ENCODE results near the gene ORM1. TPM values are rescaled to one million over a fixed set of nuclear protein-coding genes. Genes with fewer than 3 reads are reported as not detected.

Gene ORM1
- total RNA-seq, 1 donor from 2014 or later, result 5.2 TPM

DNA sequence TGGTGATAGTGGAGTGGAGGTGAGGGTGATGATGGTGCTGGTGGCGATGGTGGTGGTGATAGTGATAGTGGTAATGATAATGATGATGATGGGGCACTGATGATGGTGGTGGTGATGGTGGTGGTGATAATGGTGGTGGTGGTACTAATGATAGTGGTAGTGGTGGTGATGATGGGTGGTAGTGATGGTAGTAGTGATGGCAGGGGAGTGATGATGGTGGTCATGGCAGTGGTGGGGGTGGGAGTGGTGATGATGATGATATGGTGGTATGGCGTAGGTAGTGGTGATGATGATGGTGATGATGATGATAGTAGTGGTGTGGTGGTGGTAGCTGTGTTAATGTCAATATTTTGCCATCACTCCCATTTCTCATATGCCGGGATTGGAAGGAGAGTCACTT is 44.5 kb upstream of the ORM1 start:
- DNase-seq (no peak), ATAC-seq (no peak)
- Histone ChIP-seq H3K9me3 (no peaks in the 10 kb centered on the region), H3K36me3 (no peaks in the 10 kb centered on the region), H3K4me1 (no peaks in the 10 kb centered on the region), H3K27me3 (no peaks in the 10 kb centered on the region), H3K4me3 (no peak overlapping the region), H3K27ac (no peak overlapping the region)
- TF ChIP-seq, protein P1, sequence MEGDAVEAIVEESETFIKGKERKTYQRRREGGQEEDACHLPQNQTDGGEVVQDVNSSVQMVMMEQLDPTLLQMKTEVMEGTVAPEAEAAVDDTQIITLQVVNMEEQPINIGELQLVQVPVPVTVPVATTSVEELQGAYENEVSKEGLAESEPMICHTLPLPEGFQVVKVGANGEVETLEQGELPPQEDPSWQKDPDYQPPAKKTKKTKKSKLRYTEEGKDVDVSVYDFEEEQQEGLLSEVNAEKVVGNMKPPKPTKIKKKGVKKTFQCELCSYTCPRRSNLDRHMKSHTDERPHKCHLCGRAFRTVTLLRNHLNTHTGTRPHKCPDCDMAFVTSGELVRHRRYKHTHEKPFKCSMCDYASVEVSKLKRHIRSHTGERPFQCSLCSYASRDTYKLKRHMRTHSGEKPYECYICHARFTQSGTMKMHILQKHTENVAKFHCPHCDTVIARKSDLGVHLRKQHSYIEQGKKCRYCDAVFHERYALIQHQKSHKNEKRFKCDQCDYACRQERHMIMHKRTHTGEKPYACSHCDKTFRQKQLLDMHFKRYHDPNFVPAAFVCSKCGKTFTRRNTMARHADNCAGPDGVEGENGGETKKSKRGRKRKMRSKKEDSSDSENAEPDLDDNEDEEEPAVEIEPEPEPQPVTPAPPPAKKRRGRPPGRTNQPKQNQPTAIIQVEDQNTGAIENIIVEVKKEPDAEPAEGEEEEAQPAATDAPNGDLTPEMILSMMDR (IDR thresholded peaks at IDR 0.05), result no peak
- intact Hi-C loops (cut with DNase I), result no loop called here

DNA sequence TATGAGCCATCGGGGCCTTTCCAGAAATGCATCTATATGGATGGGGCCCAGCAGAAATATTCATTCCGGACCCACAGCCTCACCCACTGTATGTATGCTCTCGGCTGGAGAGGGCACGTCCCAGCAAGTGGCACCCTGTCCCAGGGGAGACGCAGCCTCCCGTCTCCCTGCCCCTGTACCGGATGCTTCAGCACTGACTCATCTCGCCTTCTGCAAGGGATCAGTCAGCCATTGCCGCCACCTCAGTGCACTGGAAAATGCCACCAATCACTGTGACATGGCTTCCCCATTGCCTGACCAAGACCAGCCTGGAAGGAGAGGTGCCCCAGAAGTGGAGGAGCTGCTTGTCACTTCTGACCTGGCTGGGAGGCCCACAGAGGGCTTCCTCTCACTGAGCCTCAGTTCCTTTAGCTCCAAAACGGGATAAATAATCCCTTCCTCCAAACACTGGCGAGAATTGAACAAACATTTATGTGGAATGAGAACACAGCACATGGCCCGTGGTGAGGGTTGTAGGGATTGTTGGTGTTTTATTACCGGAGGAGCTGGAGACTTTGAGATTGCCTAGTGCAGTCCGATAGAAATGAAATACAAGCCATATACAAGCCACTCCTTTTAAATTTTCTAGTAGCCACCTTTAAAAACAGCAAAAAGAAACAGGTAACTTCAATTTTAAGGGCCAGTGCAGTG is 43.9 kb upstream of the ORM1 start:
- no peaks in the 10 kb centered on the region for H3K27me3 ChIP-seq
- H3K4me1 ChIP-seq, result no peaks in the 10 kb centered on the region
- intact Hi-C loops (cut with DNase I), result no loop called here
- H3K9me3 ChIP-seq, result no peaks in the 10 kb centered on the region
- no peak overlapping the region for H3K27ac ChIP-seq
- ATAC-seq (no peak), DNase-seq (peak; percentile 48)
- H3K36me3 ChIP-seq, result no peaks in the 10 kb centered on the region
- TF ChIP-seq, protein P1 (IDR thresholded peaks at IDR 0.05), result no peak
- H3K4me3 ChIP-seq, result no peak overlapping the region

DNA sequence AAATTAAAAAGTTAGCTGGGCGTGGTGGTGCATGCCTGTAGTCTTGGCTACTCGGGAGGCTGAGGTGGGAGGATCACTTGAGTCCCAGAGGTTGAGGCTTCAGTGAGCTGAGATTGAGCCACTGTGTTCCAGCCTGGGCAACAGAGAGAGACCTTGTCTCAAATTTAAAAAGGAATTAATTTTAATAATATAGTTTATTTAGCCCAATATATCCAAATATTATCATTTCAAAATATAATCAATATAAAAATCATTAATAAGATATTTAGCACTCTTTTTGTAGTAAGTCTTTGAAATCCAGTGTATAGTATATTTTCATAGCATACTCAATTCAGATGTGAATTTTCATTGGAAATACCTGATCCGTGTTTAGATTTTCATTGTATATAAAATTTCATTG is 43.2 kb upstream of the ORM1 start:
- no peak overlapping the region for H3K27ac ChIP-seq
- no peaks in the 10 kb centered on the region for H3K9me3 ChIP-seq
- no peak overlapping the region for H3K4me3 ChIP-seq
- no peak for DNase-seq
- H3K36me3 ChIP-seq, result no peaks in the 10 kb centered on the region
- TF ChIP-seq, protein P1 (IDR thresholded peaks at IDR 0.05), result no peak
- no peaks in the 10 kb centered on the region for H3K4me1 ChIP-seq
- intact Hi-C loops (cut with DNase I), result loop anchor here (10.0 kb wide), 1 partner anchor 125 kb away; the partner anchor contains the start of gene COL27A1
- no peak for ATAC-seq
- no peaks in the 10 kb centered on the region for H3K27me3 ChIP-seq

DNA sequence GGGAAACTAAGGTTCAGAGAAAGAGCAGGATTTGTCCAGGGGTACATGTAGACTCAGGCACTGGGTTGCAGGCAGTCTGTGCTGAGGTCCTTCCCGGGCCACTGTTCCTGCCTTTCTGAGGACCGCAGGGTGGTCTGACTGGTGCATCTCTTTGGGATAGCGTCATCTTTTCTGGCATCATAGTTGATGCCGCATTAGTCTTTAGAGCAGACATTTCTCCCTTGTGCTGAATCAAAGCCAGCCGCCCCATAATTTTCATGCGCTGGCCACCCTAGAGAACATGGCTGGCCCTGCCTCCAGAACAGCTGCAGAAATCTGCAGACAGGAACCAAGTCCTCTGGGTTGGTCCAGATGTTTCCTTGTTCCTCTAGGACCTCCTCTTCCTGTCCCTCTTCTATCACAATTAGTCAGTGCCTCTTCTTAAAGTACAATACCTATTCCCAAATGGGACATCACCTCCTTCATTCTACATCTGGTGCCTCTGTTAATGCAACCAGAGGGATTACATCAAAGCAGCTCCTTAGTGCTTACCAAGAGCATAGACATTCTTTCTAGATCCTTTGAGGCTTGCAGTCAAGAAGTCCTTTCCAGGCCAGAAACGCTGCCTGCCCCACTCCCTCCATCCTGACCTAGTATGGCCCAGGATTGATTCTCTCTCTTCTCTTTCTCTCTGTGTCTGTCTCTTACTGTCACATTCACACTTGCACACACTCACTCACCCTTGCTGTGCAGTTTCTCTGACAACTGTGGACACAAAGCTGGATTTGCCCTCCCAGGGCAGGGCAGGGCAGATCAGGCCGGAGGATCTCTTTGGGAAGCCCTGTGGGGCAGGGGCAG is 42.0 kb upstream of the ORM1 start:
- ATAC-seq (no peak), DNase-seq (no peak)

DNA sequence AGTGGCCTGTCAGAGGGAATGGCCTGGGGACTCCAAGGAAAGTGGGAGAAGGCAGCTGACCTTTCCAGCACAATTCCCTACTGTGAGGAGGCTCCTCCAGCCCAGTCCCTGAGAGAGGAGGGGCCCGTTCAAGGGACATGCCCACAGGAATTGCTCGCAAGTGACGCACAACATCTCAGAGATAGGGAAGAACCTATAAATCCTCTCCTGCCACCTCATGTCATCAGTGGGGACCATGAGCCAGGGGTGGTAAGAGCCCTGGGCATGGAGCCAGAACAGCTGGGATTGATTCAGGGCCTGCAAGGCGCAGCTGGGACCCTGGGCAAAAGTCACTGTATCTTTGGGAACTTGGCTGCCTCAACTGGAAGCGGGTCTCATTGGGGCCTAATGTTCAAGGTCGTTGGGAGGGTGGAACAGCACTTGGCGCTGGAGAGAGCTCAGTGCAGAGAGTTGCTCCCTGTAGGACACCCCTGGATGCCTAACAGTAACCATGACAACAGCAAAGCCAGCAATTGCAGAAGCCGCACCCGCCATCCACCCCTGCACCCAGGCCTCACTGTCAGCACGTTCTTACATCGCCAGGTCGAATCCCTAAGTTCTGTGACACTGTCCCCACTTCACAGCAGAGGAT is 41.3 kb upstream of the ORM1 start:
- ATAC-seq (no peak), DNase-seq (peak; percentile 57)
- no peak overlapping the region for H3K27ac ChIP-seq

More for the DNA sequence above, 42.0 kb upstream of the ORM1 start:
- H3K9me3 ChIP-seq, result no peaks in the 10 kb centered on the region
- no peak overlapping the region for H3K27ac ChIP-seq
- H3K4me1 ChIP-seq, result no peaks in the 10 kb centered on the region
- TF ChIP-seq, protein P1 (IDR thresholded peaks at IDR 0.05), result no peak
- H3K36me3 ChIP-seq, result no peaks in the 10 kb centered on the region
- H3K4me3 ChIP-seq, result no peak overlapping the region
- intact Hi-C loops (cut with DNase I), result loop anchor here (10.0 kb wide), 1 partner anchor 126 kb away; the partner anchor contains the start of gene COL27A1
- H3K27me3 ChIP-seq, result no peaks in the 10 kb centered on the region

More for the DNA sequence above, 41.3 kb upstream of the ORM1 start:
- Histone ChIP-seq H3K9me3 (no peaks in the 10 kb centered on the region), H3K27me3 (no peaks in the 10 kb centered on the region), H3K36me3 (no peaks in the 10 kb centered on the region), H3K4me1 (no peaks in the 10 kb centered on the region), H3K4me3 (no peak overlapping the region)
- TF ChIP-seq, protein P1 (IDR thresholded peaks at IDR 0.05), result no peak
- intact Hi-C loops (cut with DNase I), result loop anchor here (10.0 kb wide), 1 partner anchor 127 kb away; the partner anchor contains the start of gene COL27A1

All from upper lobe of right lung (tissue), 1 donor.